ENCODE results near the gene FTO.

FTO gene

GRCh38 chr16:54102888-54103866, 399.2 kb downstream of the FTO start:
- no peak for DNase-seq

DNA sequence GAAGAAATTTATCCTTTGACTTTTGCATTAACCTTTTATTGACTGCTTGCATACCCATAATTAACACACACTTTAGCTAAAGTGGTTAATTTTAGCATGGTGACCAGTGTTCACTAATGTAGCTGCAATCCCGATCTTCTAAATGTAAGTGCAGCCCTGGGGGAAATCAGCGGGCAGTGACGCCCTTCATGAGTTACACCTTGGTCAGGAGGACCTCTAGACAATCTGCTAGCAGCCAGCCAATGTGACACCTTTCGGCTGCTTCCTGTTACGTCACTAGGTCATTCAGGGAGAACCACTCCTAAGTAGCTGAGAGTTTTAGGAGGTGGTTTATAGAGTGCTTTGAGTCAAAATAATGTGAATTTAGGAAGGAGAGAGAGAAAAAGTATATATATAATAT, 402.1 kb downstream of the FTO start:
- no peak for DNase-seq

DNA sequence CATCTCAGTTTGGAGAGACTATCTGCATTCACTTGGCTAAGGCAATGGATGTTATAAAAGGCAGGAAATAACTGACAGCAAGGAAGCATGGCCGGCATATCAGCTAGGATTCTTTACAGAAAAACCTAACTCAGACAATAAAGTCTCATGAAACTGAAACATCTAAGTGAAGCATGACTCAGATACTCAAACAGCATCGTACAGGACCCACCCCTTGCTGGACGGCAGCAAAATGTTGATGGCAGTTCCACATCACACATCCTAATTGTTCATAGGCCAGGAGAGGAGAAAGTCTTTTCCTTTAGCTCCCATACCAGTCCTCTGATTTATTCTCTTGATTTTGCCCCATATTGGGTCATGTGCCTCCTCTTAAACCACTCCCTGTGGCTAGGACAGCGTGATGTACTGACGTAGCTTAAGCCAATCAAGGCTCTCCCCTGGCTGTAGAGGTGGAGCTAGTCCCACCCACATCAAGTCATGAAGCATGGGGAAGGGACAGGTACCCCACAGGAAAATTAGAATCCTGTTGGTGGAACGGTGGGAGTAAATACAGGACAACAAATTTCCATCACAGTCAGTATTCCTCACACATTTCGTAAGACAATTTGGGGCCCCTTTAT, 403.7 kb downstream of the FTO start:
- DNase-seq = no peak

DNA sequence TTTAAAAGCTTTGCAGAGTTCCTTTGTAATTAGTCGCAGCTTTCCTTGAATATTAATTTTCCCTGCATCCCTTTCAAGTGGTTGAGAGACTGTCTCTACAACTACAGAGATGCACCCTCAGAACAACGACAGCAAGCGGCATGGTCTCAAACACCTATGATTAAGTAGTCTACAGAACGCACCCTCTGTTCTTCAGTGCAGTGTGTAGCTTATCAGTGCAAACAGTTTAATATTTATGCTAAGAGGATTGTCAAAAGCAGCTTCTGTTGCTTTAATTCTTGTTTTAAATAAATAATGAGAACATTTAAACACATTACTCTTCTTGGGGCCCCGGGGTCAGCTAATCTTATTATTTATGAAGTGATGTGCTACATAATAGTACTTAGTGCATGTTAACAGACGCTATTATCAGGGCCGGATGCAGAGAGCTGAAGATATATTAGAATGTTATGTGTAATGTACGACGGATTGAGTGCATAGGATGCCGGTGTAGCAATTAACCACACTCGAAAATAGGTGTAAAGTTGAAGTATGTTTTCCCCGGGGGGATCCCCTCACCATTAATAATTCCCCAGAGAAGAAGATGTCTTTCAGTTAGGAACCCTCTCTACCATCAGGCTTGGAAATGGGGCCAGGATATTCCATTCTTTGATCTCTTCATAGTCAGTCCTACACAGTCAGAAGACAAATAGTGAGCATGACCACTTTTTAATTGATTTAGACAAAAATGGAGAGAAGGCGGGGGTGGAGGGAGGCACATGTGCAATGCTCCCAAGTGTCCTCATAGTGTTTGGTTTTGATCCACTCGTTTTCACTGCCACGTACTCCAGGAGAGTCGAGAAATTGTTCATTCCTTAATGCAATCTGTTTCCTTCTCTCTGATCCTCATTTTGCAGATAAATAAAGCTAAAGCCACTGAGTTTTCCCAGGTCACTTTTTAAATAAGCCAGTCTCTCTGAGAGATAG, 406.3 kb downstream of the FTO start:
- DNase-seq = no peak

DNA sequence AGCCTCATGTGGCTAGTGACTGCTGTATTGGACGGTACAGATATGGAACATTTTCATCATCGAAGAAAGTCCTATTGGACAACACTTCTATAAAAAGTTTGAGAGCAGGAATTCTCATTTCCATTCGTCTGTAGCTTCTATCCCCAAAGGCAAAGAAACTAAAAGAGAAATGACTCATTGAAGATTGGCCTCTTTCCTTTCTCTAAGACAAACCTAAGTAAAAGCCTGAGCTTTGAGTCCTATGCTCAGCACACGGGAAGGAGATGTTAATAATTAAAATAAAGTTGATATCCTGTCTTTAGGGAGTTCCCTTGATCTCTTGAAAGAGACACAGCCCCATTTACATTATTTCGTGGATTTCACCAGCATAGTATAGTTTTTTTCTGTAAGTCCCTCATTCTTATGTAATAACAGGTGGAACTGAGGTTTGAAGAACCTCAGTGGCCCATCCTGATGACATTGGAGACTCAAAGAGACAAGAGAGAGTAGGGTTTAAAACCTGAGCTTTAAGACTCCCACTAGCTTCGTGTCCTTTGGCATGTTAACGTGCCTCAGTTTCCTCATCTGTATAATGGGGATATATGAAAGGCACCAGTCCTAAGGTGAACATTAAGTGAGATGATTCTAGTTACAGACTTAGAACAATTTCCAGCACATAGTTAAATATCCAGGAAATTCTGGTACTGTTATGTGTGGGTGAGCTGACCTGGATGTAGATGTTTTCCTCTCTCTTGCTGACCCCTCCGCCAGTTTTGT, 408.7 kb downstream of the FTO start:
- no peak for DNase-seq

DNA sequence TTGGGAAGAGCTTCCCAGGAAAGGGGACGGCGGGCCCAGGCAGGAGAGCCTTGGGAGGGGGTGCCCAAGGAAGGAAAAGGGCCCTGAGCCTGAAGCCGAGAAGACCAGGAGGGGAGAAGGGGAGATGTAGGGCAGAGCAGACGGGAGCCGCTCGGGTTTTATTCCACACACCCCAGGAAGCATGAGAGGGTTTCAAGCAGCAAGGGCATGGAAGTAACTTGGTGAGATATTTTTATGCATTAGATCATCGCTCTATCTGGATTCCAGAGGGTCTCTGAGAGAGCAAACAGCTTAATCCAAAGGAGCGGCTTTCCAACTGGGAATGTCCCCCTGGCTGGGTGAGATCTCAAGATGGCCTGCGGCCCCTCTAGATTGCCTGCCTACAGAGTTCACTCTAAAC, 411.6 kb downstream of the FTO start:
- no peak for DNase-seq

- no peak for DNase-seq
Measured at GRCh38 chr16:54116124-54116655, 412.2 kb downstream of the FTO start.

DNA sequence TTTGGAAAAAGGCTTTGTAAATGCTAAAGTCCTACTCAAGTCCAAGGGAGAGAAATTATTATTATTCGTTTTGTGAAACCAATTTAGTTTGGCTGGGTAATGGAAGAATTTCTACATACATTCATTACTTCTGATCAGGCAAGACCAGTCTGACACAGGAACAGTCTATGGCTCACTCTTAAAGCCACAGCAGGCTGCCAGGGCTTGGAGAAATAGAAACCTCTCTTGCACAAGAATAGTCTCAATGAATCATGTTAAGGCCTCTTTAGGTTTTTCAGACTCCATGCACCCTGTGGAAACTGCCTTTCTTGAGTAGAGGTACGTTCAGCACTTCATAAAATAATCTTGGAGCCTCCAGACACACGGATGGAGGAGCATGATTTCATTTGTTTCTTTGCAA, 414.9 kb downstream of the FTO start:
- no peak for DNase-seq

DNA sequence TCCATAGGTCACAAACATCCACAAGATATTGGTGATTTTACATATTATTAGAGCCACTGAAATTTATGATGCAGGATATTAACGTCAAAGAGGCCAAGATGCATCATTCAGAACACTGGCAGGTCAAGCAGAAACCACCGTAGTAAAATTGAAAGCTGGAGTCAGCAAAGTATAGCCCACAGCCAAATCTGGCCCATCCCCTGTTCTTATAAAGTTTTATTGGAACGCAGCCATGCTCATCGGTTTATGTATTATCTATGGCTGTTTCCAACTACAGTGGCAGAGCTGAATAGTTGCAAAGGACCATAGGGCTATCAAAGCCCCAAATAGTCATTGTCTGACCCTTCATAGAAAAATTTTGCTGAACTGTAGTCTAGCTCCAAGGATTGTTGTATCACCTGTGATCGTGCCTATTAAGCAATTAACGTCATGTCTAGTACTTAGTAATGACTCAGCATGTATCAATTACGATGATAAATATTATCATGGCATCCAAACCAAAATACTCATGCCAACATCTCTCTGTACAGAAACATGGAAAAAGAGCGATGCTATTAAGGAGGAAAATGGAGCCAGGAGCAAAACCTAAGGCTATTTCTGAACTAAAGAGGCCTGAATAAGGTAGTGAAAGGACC, 417.0 kb downstream of the FTO start:
- DNase-seq = no peak

DNA sequence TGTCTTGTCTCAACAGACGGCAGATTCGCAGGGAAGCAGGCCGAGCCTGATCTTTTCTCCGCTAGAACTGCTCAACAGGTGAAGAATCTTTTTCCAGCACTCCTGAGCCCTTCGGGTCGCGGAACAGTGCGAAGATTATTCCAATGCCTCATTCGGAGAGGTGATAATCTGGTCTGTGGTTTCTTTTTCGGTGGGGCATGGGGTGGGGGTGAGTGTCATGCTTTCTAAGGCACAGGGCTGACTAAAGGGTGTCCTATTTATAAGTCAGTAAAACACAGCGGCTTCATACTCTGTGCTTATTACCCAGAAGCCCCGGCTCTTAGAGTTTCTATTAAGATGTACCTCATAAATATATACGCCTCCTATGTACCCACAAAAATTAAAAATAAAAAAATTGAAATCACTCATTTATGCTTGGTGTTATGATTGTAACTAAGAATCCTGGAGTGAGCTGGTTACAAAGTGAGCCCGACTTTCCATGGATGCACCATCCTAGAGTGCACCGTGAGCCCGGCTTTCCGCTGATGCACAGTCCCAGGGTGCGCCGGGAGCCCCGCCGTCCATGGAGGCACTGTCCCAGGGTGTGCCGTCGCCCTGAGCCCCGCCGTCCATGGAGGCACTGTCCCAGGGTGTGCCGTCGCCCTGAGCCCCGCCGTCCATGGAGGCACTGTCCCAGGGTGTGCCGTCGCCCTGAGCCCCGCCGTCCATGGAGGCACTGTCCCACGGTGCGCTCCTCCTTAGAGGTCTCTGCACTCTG, 417.8 kb downstream of the FTO start:
- DNase-seq = no peak

DNA sequence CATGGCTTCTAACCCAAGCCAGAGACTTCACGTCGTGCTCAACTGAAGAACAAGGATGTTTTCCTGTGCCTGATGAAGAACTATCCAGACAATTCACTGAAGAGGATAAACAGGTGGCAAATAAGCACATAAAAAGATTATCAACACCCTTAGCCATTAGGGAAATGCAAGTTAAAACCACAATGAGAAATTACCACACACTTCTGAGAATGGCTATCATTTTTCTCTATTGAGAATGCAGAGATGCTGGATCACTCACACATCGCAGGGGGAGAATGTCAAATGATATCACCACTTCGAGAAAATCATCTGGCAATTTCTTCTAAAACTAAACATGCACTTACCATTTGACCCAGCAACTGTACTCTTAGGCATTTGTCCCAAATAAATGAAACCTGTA, 419.8 kb downstream of the FTO start:
- no peak for DNase-seq

DNA sequence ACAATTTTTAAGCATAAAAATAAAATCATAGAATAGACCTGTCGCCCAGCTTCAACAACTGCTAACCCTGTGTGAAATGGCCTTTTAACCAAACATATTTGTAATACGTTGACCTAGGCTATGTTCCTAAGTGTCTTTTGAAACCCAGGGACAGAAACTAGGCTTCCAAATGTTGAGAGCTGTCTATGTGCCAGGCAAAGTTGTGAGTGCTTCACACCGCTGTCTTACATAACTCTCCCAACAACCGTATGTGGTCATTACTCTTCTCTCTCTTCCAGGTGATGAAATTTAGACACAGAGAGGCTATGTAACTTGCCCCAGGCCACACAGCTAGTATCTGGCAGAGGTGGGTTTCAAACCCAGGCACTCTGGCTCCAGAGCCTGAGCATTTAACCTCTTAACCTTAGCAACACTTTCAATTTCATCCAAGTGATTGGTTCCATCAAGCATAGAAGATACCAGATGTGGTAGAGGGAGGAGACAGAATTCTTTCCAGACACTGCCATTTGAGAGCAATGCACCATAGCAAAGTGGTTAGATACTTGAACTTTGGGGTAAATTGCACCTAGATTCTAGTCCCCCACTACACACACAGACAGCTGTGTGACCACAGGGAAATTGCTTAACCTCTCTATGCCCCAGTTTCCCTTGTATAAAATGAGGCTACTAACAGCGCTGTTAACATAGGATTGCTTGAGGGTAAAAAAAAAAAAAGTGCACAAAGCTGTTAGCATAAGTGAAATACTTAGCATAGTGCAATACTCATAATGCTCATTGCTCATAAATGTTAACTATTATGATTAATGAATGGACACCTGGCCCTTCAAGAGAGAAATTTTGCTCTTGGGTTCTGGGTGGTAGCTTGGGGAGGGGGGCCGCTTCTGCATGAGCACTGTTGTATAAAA, 422.0 kb downstream of the FTO start:
- no peak for DNase-seq

- DNase-seq = no peak
Measured at GRCh38 chr16:54126907-54127306, 423.0 kb downstream of the FTO start.

GRCh38 chr16:54128629-54129234, 424.8 kb downstream of the FTO start:
- no peak for DNase-seq

GRCh38 chr16:54129810-54130209, 425.9 kb downstream of the FTO start:
- no peak for DNase-seq

GRCh38 chr16:54135361-54136275, 431.7 kb downstream of the FTO start:
- DNase-seq = no peak

- no peak for DNase-seq
Measured at GRCh38 chr16:54136276-54136625, 432.3 kb downstream of the FTO start.

Data from effector CD4-positive, alpha-beta T cell (primary cell).